GM21515 (cell line): ENCODE measurements around the gene TRABD2B.

Source experiments
- ATAC-seq: cut with Tn5 transposase; IDR thresholded peaks from one replicate; pipeline ENCODE4 v1.9.1; 2021; ENCODE audit not compliant: unreplicated experiment

The TRABD2B gene

GRCh38 chr1:47837866-47838561 lies 159.2 kb downstream of the TRABD2B start:
- ATAC-seq = no peak

- no peak for ATAC-seq
These were observed 159.9 kb downstream of the TRABD2B start for GRCh38 chr1:47837056-47837830.

GRCh38 chr1:47835409-47835808 lies 161.8 kb downstream of the TRABD2B start:
- ATAC-seq = no peak

- ATAC-seq = no peak
These were observed 162.9 kb downstream of the TRABD2B start for GRCh38 chr1:47834326-47834725.

GRCh38 chr1:47830641-47831333 lies 166.4 kb downstream of the TRABD2B start:
- ATAC-seq = no peak

GRCh38 chr1:47830021-47830420 lies 167.2 kb downstream of the TRABD2B start:
- no peak for ATAC-seq

- ATAC-seq = no peak
These were observed 168.2 kb downstream of the TRABD2B start for GRCh38 chr1:47828978-47829377.

- ATAC-seq = no peak
These were observed 170.1 kb downstream of the TRABD2B start for GRCh38 chr1:47827109-47827508.

- no peak for ATAC-seq
These were observed 172.5 kb downstream of the TRABD2B start for GRCh38 chr1:47824716-47825115.

- no peak for ATAC-seq
These were observed 172.9 kb downstream of the TRABD2B start for GRCh38 chr1:47824297-47824696.

- ATAC-seq = no peak
These were observed 174.0 kb downstream of the TRABD2B start for GRCh38 chr1:47823040-47823808.

- no peak for ATAC-seq
These were observed 175.4 kb downstream of the TRABD2B start for GRCh38 chr1:47821760-47822159.

- no peak for ATAC-seq
These were observed 177.7 kb downstream of the TRABD2B start for GRCh38 chr1:47819574-47819888.

GRCh38 chr1:47818682-47819573 lies 178.3 kb downstream of the TRABD2B start:
- ATAC-seq = no peak

- no peak for ATAC-seq
These were observed 179.3 kb downstream of the TRABD2B start for GRCh38 chr1:47817861-47818260.

GRCh38 chr1:47816325-47817071 lies 180.7 kb downstream of the TRABD2B start:
- no peak for ATAC-seq

GRCh38 chr1:47814612-47815395 lies 182.4 kb downstream of the TRABD2B start:
- ATAC-seq = no peak

GRCh38 chr1:47813970-47814369 lies 183.2 kb downstream of the TRABD2B start:
- ATAC-seq = no peak
